ENCODE results near the gene RPS27L. TPM values are rescaled to one million over a fixed set of nuclear protein-coding genes. Genes with fewer than 3 reads are reported as not detected.
A peak's percentile ranks its signal among the peaks of the same experiment; 100 is the strongest.

Gene RPS27L
- total and polyA plus RNA-seq, 2 experiments from 2014 or later: 85.9 to 1,011 TPM

- Histone ChIP-seq H3F3A (replicated peaks; ENCODE audit: low read depth) (peaks cover 5% of the 10 kb centered on the region), H3K36me3 (ENCODE audit: insufficient read depth) (peaks cover 28% of the 10 kb centered on the region), H3K4me2 (peak overlapping the region; percentile 74), H3K27me3 (ENCODE audit: insufficient read depth) (no peaks in the 10 kb centered on the region), H4K20me1 (replicated peaks; ENCODE audit: insufficient read depth) (no peaks in the 10 kb centered on the region), H3K27ac (ENCODE audit: low read depth) (no peak overlapping the region), H2AFZ (no peak overlapping the region), H3K79me2 (replicated peaks; ENCODE audit: insufficient read depth) (peaks cover 28% of the 10 kb centered on the region), H3K9me2 (ENCODE audit: insufficient read depth) (no peaks in the 10 kb centered on the region), H3K4me3 (peak overlapping the region; percentile 83; the same call in 1 of the 2 replicates), H3K4me1 (ENCODE audit: insufficient read depth) (no peaks in the 10 kb centered on the region)
- no peaks in the 10 kb centered on the region for H3K9me3 Mint-ChIP-seq
- peak overlapping the region; percentile 57 for H3K4me3 Mint-ChIP-seq
- TF ChIP-seq STAT1 (IDR thresholded peaks at IDR 0.05; ENCODE audit: unreplicated experiment) (no peak), NANOG (IDR thresholded peaks at IDR 0.05; ENCODE audit: borderline replicate concordance) (no peak), JUNB (IDR thresholded peaks at IDR 0.05; ENCODE audit: unreplicated experiment) (no peak), ZNF331 (CRISPR knock-in tag; IDR thresholded peaks at IDR 0.05; ENCODE audit: low read depth) (no peak), CREB1 (CRISPR knock-in tag; IDR thresholded peaks at IDR 0.05; ENCODE audit: low read depth) (no peak), EZH2phosphoT487 (IDR thresholded peaks at IDR 0.05; ENCODE audit: unreplicated experiment) (no peak), REST (IDR thresholded peaks at IDR 0.05; ENCODE audit: unreplicated experiment) (no peak), CTCF (conservative IDR thresholded peaks at IDR 0.05; ENCODE audit: low read depth in 2 of 2) (no peak), ZNF462 (CRISPR knock-in tag; IDR thresholded peaks at IDR 0.05) (no peak), POLR2AphosphoS5 (IDR thresholded peaks at IDR 0.05; ENCODE audit: low read depth) (no peak), ZNF114 (CRISPR knock-in tag; IDR thresholded peaks at IDR 0.05) (no peak), EZH2 (IDR thresholded peaks at IDR 0.05; ENCODE audit: low read depth, unreplicated experiment) (no peak), ETS1 (IDR thresholded peaks at IDR 0.05) (no peak)
- ATAC-seq: no peak
- peaks cover 31% of the 10 kb centered on the region; the same call in 2 of the 3 replicates for H3K36me3 Mint-ChIP-seq (ENCODE audit: low read depth)
- H3K27ac Mint-ChIP-seq: no peak overlapping the region
- peaks cover 6% of the 10 kb centered on the region for H3K4me1 Mint-ChIP-seq
- peaks cover 2% of the 10 kb centered on the region for H3K27me3 Mint-ChIP-seq (ENCODE audit: insufficient read depth, low read depth, poor library complexity)
- DNase-seq (ENCODE audit: low spot score): no peak
Observed at GRCh38 chr15:63155486-63155885, 1.8 kb downstream of the RPS27L start.

Measured in GM23338 (cell line).